Measurements from ENCODE around the gene SLC10A3.

Gene SLC10A3, protein sequence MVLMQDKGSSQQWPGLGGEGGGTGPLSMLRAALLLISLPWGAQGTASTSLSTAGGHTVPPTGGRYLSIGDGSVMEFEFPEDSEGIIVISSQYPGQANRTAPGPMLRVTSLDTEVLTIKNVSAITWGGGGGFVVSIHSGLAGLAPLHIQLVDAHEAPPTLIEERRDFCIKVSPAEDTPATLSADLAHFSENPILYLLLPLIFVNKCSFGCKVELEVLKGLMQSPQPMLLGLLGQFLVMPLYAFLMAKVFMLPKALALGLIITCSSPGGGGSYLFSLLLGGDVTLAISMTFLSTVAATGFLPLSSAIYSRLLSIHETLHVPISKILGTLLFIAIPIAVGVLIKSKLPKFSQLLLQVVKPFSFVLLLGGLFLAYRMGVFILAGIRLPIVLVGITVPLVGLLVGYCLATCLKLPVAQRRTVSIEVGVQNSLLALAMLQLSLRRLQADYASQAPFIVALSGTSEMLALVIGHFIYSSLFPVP

DNA sequence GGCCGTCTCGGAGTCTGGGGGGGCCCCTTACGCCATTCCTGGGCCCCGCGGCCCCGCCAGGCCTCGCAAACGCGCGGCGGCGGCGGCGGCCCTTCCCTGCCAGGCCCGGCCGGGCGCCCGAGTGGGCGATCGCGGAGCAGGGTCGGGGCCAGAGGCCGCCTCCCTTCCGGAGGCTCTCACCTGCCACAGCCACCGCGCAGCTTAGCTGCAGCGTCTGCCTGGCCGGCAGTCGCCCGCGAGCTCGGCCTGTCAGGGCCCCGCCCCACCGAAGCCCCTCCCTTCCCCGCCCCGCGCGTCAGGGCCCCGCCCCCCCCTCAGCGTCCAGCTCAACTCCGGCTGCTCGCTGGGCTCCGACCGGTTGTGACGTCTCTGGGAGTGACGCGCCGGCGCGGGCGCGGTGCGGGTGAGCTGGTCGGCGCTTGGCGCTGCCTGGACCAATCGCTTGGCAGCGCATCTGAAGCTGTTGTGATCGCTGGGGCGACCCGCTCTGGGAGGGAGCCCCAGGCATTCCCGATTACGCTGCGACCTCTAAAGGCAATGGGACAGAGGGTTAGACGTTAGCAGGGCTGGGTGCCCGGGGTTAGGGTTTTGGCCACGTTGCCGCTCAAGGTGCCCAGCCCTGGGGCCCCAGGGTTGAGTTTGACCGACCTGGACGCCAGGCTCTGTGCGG lies at the start of gene SLC10A3:
SLC10A3 (minus strand) TSS at position 216 of the 670 bp plus-strand sequence. CDS start 1,689 bp downstream, outside the sequence.
- peak; percentile 68 to 78 for DNase-seq (ENCODE audit: extremely low read depth in 1 of 2, low read depth in 1 of 2)

DNA sequence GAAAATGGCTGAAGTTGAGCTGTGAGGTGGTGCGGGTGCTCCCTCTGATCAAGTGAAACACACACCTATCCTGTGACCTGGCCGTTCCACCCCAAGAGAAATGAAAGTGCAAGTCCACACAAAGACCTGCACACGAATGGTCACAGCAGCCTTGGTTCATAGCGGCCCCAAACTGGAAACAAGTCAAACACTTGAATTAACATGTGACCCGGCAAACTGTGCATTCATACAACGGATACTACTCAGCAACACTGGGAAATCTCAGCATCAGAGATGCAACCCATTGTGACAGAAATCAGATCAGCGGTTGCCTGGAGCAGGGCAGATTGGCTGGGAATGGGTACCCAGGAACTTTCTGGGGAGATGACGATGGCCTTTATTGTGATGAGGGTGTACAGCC lies 48.6 kb upstream of the SLC10A3 start:
- no peak for DNase-seq (ENCODE audit: extremely low read depth in 1 of 2, low read depth in 1 of 2)

DNA sequence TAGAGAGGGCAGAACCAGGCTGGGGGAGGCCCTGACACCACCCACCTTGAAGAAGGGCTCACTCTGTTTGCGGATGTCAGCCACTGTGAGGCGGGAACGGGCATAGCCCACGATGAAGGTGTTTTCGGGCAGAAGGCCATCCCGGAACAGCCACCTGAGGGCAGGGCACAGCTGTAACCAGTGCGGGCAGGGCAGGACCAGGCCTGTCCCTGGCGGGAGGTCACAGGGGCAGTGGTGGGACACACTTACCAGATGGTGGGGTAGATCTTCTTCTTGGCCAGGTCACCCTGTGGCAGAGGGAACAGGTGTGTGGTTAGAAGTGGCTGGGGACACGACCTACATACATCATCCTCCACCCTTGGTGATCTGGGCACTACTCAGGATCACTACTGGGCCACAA lies 45.5 kb upstream of the SLC10A3 start:
- DNase-seq (ENCODE audit: extremely low read depth in 1 of 2, low read depth in 1 of 2): no peak

DNA sequence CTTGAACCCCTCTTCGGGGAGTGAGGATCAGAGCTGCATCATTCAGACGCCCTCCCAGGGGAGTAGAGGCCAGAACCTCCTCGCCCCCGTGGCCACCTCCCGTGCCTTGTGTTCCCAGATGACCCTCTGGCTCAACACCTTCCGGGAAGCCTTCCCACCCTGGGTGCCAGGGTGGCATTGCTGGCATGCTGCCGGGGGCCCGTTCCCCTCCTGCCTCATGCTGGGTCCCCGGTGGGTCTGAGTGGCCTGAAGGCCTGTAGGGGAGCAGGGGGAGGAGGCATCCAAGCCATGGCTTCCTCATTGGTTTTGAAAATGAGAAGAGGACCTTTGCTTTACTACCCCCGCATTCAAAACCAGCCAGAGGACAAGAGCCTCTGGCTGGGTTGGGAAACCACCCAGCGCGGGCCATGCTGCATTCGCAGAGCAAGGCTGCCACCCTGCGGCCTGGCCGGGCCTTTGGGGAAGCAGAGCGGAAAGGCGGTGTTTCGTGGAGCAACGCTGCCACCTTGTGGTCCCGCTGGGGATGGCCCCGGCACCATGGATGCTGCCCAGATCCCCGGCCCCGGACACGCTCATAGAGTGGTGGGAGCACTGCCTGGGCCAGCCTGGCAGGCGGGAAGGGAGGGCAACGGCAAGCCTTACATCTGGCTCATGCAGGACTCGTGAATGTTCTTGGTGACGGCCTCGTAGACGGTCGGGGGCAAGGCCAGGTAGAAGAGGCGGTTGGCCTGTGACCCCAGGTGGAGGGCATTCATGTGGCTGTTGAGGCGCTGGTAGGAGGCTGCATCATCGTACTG lies 44.3 kb upstream of the SLC10A3 start:
- peak; percentile 76 to 78 for DNase-seq (ENCODE audit: extremely low read depth in 1 of 2, low read depth in 1 of 2)

DNA sequence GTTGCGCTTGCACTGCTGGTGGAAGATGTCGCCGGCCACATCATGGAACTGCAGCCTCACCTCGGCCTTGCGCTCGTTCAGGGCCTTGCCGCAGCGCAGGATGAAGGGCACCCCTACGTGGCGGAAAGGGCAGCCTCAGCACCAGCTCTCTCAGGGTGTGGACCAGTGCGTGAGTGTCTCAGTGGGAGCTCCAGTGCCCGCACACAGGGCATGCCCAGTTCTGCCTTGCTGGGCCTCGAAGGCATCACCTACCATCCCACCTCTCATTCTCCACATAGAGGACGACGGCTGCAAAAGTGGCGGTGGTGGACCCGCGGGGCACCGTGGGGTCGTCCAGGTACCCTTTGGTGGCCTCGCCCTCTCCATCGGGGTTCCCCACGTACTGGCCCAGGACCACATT lies 42.3 kb upstream of the SLC10A3 start:
- DNase-seq (ENCODE audit: extremely low read depth in 1 of 2, low read depth in 1 of 2): no peak

DNA sequence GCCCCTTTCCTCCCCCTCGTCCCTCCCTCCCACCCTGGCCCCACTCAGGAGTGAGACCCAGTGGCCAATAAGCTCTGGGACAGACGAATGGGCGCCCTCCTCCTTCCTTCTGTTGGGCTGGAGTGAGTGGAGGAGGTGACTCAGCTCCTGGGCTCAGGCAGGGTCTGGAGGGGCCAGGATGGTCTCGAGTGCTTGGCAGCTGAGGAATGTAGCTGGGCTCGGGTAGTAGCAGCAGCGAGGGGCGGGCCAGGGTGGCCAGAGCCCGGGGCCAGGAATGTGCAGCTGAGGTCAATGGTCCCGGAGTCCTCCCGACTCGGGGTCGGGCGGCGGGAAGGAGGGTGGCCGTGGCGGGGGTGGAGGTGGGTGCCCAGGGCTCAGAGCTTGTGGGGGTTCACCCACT lies 41.2 kb upstream of the SLC10A3 start:
- no peak for DNase-seq (ENCODE audit: extremely low read depth in 1 of 2, low read depth in 1 of 2)

DNA sequence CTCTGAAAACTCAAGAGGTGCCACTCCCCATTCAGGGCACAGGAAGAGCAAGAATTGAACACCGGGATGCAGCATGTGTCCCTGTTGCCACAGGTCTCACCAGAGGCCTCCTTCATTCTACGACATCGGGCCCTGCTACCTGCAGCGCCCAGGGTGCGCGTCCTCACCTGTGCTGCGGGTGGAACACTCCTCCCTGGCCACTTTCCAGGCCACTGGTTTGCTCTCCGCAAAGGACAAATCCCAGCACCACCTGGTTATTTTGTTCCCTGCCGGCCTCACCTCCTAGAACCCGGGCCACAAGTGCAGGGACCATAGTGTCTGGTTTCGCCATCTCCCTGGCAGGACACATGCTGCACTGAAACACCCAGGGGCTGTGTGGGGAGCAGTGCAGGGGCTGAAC lies 39.9 kb upstream of the SLC10A3 start:
- DNase-seq (ENCODE audit: extremely low read depth in 1 of 2, low read depth in 1 of 2): no peak

DNA sequence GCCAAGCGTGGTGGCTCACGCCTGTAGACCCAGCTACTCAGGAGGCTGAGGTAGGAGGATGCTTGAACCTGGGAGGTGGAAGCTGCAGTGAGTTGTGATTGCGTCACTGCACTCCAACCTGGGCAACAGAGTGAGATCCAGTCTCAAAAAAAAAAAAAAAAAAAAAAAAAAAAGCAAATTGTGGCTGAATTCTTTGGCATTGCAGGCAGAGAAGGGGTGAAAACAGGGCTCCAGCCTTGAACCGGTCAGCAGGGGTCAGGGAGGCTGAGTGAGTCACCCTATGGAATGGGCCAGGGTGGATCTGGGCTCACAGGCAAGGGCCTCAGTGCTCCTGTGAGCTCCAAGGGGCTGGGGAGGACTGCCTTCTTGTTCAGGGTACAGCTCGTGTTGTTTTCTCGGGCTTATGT lies 38.8 kb upstream of the SLC10A3 start:
- no peak for DNase-seq (ENCODE audit: extremely low read depth in 1 of 2, low read depth in 1 of 2)

DNA sequence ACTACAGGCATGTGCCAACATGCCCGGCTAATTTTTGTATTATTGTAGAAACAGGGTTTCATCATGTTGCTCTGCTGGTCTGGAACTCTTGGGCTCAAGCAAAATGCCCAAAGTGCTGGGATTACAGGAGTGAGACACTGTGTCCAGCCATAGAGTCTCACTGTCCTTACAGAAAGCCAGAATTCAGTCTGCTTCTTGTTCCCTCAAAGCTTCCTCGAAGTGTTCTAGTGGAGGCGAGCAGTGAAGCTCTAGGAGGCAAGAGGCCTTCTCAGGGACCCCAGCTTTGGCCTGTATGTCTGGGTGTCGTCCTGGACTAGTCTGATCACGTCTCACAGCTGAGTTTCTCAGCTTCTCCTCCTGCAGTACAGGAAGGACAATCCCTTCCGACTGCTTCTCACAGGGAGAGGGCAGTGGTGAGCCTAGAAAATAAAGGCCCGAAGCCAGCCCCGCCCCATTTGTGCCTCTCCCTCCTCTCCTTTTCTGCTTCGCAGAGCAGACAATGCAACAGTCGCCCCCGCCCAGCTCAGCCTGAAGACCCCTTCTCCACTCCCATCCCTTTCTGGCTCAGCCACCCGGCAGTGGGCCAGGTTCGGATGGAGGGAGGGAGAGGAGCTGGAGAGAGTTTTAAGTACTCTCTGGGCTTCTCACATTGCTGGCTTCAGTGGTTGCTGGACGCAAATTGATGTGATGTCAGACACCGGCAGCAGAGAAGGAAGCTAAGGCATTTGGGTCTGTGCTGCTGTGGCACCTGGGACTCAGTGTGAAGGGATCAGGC lies 36.7 kb upstream of the SLC10A3 start:
- peak in 1 of 2 donors; percentile 24 for DNase-seq (ENCODE audit: extremely low read depth in 1 of 2, low read depth in 1 of 2)

DNA sequence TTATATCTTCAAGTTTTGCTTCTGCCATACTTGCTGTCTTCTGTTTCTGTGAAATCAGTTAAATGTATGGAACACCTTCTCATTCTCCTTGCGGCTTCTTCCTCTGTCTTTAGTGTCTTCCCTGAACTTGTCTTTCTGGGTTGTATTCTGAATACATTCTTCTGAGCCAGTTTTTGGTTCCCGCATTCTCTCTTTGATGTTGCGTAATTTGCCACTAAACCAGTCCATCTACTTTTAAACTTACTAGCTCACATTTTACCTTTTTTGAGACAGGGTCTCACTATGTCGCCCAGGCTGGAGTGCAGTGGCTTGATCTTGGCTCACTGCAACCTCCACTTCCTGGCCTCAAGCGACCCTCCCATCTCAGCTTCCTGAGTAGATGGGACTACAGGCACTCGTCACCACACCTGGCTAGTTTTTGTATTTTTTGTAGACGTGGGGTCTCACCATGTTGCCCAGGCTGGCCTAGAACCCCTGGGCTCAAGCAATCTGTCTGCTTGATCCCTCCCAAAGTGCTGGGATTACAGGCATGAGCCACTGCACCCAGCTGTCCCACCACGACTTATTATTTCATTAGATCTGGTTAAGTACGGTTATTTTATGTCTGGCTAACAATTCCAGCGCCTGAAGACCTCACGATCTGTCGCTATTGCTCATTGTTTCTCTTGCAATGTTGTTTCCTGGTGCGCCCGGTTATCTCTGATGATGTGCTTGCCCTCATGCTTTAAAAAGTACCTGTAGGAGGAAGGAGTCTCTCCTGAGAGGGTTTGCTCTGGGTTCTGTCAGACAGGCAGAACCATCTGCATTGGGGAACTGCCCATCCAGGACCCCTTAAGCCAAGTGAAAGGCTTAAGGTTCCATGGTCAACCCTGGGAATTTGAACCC lies 35.4 kb upstream of the SLC10A3 start:
- no peak for DNase-seq (ENCODE audit: extremely low read depth in 1 of 2, low read depth in 1 of 2)

DNA sequence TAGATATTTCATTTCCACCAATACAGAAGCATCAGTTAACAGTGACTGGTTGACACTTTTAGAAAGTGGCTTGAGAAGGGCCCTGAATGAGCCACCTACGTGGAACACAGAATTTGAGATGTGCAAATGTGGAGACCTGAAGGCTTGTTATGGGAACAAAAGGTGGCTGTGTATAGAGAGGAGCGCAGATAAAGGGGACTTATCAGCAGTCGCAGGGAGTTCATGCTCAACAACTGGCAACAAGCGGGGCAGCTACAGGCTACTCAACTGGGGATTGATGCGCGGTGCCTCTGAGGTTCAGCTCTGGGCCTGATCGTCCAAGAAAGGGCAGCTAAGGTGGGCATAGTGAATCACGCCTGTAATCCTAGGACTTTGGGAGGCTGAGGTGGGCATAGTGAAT lies 29.0 kb upstream of the SLC10A3 start:
- no peak for DNase-seq (ENCODE audit: extremely low read depth in 1 of 2, low read depth in 1 of 2)

DNA sequence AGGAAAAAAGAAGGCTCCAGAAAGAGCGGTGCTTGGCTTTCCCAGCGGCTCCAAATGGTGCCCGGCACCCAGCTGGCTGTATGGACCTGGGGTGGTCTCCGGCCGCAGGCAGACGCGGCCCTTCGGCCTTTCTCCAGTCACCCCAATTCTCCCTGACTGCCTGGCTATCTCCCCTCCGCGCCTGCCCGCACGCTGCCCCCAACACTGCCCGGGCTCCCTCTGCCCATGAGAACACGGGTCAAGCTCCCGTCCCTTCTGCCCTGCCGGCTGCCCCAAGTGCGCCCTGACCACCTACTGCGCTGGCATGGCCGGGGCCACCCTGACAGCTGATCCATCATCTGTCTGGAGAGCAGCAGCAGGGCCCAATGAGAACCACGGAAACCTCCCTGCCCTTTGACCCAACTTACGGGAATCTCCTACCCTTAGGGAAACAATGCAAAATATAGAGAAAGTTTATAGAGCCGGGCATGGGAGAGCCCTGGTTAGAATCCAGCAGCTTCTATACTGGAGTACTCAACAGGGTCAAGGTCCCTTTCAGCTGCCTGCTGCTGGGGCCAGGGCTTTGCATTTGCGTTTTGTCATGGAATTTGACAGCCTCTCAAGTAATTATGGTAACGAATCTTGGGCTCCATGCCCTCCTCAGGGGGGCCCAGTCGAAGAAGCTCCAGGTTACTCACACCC lies 26.8 kb upstream of the SLC10A3 start:
- no peak for DNase-seq (ENCODE audit: extremely low read depth in 1 of 2, low read depth in 1 of 2)

DNA sequence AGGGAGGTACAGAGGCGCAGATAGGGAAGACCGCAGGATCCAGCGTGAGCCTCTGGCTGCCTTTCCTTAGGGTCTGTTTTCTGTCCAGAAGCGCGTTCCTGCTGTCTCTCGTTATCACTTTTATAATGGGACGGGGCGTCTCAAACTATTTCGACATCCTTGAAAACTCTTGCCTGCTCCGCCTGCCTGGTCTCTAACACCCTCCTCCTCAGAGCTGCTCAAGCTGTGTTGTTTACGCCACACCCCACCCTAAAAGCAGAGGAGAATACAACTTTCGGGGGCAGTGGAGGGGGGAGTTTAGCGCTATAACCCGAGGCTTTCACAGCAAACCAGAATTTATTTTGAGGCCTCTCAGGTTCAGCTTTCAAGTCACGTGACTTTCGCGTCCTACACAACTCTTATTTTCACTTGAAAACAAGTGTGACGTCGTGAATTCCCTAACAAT lies 26.2 kb upstream of the SLC10A3 start:
- DNase-seq (ENCODE audit: extremely low read depth in 1 of 2, low read depth in 1 of 2): no peak

DNA sequence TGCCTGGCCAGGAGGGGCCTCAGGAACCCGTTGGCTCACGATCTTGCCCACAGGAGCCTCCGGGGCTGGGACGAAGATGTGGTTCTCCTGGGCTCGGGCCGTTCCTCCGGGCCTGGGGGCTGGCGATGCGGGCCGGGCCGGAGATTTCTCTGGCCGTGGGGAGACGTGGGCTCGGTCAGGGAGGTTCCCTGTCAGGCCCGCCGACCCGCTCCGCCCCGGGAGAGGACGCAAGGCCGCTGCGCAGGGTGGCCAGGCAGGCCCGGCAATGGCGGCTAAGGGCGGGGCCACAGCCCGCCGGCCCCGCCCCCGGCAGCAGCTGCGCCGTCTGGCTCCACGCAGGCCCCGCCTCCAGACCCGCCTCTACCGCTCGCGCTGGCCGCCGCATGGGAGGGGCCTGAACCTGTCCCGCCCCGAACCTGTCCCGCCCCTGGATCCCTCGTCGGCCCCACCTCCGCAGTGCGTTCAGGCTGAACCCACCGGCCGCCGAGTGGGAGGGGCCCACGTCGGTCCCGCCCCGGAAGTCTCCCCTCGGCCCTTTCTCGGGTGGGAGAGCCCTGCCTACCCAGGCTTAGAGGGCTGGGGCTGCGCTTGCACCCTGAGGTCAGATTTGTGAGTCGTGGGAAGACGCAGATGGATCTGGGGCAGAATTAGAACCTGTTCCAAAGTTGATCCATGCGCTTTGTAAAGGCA lies 25.7 kb upstream of the SLC10A3 start, which contains the start of gene FAM3A:
FAM3A (minus strand) TSS at position 267 of the 690 bp plus-strand sequence. CDS start 460 bp downstream, outside the sequence.
- DNase-seq (ENCODE audit: extremely low read depth in 1 of 2, low read depth in 1 of 2): peak; percentile 73 to 85

DNA sequence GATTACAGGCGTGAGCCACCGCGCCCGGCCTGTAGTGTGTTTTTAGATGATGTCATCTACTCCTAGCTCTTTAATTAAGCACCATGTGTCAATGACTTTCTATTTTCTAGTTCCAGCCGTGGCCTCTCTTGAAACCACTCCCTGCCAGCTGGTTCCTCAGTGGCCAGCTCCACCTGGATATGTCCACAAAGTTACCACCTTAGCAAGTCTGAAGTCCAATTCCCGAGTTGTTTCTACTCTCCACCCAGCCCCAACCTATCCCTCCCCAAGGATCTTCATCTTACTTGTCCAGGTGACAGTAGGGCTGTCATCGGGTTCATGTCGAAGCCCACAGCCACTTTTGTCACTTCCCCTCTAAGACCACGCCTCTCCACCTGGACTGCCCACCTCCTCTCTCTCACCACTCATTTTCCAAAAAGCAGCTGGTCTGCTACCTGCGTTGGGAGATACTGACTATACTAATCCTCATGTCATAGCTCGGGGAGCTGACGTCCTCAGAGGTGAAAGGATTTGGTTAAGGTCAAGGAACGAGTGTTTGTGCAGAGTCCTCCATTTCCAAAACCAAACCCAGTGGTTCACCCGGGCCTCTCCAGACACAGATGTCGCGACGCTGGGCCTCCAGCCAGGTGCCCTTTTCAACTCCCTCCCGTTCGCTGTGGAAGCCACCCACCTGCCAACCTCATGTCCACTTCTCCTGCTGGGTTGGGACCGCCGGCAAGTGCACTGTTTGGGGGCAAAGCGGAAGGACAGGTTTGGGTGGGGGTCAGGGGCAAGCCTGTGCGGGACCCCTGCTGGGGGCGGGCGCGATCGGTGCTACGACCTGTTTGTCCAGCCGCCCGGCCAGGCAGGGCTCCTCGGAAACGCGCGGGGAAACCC lies 24.9 kb upstream of the SLC10A3 start:
- no peak for DNase-seq (ENCODE audit: extremely low read depth in 1 of 2, low read depth in 1 of 2)

DNA sequence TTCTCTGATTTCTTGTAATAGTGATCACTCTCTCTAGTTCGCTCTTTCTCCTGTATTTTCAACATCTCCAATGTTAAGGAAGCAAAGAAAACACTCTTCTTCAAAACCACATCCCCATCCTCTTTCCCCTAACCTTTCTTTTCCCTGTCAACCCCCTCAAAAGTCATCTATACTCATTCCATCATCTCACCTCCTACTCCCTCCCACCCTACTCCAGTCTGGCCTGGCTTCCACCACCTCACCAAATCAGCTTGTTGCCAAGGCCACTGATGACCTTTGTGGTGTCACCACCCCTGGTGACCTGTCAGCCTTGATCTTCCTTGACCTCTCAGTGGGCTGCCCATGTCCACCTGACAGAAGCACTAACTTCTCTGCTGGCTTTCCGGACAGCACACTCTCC lies 23.3 kb upstream of the SLC10A3 start:
- no peak for DNase-seq (ENCODE audit: extremely low read depth in 1 of 2, low read depth in 1 of 2)

DNA sequence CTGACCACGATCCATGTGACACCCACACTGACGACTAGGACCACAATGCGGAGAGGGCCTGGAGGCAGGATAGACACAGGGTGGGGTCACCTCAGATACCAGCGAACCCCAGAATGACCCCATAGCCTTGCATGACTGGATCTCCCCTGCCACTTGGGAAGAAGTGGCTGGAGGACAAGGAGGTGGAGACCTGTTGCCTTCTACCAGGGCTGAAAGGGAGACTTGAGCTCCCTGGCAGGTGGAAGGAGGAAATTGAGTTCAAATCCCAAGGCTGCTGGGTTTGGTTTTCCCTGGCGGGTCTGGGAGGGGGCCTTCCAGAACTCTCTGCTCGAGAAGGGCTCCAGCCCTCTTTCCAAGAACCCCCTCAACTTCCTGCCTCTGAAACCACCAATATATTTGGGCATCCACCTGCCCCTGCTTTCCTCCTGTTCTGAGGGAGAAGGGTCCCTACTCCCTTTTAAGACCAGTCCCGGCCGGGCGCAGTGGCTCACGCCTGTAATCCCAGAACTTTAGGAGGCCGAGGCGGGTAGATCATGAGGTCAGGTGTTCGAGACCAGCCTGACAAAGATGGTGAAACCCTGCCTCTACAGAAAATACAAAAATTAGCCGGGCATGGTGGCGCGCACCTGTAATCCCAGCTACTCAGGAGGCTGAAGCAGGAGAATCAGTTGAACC lies 22.6 kb upstream of the SLC10A3 start:
- DNase-seq (ENCODE audit: extremely low read depth in 1 of 2, low read depth in 1 of 2): no peak
